22Rv1 (cell line): ENCODE measurements around the gene FBXL19.

Source experiments
- ZFX ChIP-seq: fragments of 450-650 bp; IDR thresholded peaks from 2 replicates; pipeline ENCODE4 v1.6.1; 2017; ENCODE audit warnings: antibody characterized with exemption, borderline replicate concordance
- TF ChIP-seq, protein P1 (sequence below): fragments of 450-650 bp; IDR thresholded peaks from 2 replicates; pipeline ENCODE4 v1.5.1; 2017; ENCODE audit warnings: mild to moderate bottlenecking

DNA sequence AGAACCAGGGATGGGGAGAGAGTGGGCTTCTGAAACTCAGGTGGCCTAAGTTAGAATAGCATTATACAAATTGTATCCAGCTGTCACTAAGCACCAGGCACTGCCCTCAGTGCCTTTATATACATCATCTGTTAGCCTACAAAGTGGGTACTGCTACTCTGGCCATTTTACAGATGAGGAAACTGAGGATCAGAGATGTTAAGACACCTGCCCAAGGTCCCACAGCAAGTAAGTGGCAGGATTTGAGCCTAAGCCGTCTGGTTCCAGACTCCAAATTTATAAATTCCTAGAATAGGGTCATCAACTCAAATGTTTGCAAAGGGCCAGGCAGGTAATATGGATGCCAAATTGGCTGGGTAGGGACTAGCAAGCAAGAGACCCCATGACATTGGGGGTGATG is 27.8 kb downstream of the FBXL19 start:
- TF ChIP-seq, protein P1, sequence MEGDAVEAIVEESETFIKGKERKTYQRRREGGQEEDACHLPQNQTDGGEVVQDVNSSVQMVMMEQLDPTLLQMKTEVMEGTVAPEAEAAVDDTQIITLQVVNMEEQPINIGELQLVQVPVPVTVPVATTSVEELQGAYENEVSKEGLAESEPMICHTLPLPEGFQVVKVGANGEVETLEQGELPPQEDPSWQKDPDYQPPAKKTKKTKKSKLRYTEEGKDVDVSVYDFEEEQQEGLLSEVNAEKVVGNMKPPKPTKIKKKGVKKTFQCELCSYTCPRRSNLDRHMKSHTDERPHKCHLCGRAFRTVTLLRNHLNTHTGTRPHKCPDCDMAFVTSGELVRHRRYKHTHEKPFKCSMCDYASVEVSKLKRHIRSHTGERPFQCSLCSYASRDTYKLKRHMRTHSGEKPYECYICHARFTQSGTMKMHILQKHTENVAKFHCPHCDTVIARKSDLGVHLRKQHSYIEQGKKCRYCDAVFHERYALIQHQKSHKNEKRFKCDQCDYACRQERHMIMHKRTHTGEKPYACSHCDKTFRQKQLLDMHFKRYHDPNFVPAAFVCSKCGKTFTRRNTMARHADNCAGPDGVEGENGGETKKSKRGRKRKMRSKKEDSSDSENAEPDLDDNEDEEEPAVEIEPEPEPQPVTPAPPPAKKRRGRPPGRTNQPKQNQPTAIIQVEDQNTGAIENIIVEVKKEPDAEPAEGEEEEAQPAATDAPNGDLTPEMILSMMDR, result no peak
- TF ChIP-seq ZFX, result no peak
